Left renal pelvis (tissue), 4 donors: ENCODE data around the gene HMCN2. TPM values are rescaled to one million over a fixed set of nuclear protein-coding genes. Genes with fewer than 3 reads are reported as not detected.
A peak's percentile ranks its signal among the peaks of the same experiment; 100 is the strongest.
"Not testable (repeated sequence)": the region's sequence is repeated elsewhere in the genome, so short reads cannot be mapped to it uniquely, and the experiment has no call there.

Source experiments
- DNase-seq, 4 donors: peaks; one replicate each; pipeline ENCODE4 v3.0.0-alpha.2; 2013; ENCODE audit warnings: low read depth in 4 of 4, low spot score in 3 of 4
- polyA plus RNA-seq, 4 donors: library from polyadenylated mRNA; unstranded; fragments of 120-200 nt; gene quantifications; one replicate each; pipeline ENCODE4 v1.2.1, GENCODE V29; 2013; ENCODE audit not compliant: insufficient read length in 4 of 4

The HMCN2 gene
- polyA plus RNA-seq, 4 donors: 0.40 to 1.7 (median 1.1) TPM

GRCh38 chr9:130325921-130326320 is 60.4 kb downstream of the HMCN2 start:
- DNase-seq: no peak

- DNase-seq: no peak
Measured at GRCh38 chr9:130327070-130327780, 61.7 kb downstream of the HMCN2 start.

GRCh38 chr9:130327781-130328348 is 62.3 kb downstream of the HMCN2 start:
- DNase-seq: no peak

DNA sequence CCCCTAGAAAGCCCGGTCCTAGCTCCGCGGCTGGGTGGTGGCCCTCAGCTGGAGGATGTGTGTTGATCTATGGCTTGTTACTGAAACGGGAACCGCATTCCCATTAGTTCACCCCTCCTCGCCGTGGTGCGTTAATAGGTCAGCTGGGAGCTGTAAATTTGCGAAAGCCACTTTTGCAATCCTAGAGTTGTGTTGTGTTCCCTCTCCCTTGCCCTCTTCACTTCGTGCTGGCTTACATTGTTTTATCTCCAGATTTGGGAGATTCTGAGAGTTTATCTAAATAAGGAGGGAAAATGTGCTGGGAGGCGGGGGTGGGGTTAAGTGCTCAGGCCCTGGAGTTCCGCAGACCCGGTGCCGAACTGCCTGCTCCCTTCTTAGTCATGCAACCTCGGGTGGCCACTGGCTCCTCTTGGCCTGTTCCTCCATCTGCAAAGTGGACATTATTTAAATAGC is 62.8 kb downstream of the HMCN2 start:
- DNase-seq: no peak

DNA sequence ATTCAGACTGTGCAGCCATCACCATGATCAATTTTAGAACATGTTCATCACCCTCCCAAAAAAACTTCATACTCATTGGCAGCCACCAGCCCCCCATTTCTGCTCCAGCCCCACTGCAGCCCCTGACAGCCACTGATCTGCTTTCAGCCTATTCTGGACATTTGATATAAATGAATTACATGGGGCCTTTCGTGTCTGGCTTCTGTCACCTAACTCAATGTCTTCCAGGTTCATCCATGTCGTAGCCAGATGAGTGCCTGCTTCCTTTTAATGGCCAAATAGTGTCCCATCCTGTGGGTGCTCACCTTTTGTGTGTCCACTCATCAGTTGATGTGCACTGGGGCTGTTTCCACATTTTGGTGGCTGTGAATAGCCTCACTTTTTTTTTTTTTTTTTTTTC is 63.5 kb downstream of the HMCN2 start:
- no peak for DNase-seq

- DNase-seq: no peak
Measured at GRCh38 chr9:130330202-130330862, 64.8 kb downstream of the HMCN2 start.

GRCh38 chr9:130331061-130331460 is 65.5 kb downstream of the HMCN2 start:
- DNase-seq: no peak

- no peak for DNase-seq
Measured at GRCh38 chr9:130331573-130331972, 66.0 kb downstream of the HMCN2 start.

GRCh38 chr9:130332384-130332926 is 66.9 kb downstream of the HMCN2 start:
- DNase-seq: no peak

- DNase-seq: no peak
Measured at GRCh38 chr9:130333041-130333711, 67.6 kb downstream of the HMCN2 start.

- no peak for DNase-seq
Measured at GRCh38 chr9:130333712-130334062, 68.1 kb downstream of the HMCN2 start.

- DNase-seq: no peak
Measured at GRCh38 chr9:130334915-130335314, 69.4 kb downstream of the HMCN2 start.

DNA sequence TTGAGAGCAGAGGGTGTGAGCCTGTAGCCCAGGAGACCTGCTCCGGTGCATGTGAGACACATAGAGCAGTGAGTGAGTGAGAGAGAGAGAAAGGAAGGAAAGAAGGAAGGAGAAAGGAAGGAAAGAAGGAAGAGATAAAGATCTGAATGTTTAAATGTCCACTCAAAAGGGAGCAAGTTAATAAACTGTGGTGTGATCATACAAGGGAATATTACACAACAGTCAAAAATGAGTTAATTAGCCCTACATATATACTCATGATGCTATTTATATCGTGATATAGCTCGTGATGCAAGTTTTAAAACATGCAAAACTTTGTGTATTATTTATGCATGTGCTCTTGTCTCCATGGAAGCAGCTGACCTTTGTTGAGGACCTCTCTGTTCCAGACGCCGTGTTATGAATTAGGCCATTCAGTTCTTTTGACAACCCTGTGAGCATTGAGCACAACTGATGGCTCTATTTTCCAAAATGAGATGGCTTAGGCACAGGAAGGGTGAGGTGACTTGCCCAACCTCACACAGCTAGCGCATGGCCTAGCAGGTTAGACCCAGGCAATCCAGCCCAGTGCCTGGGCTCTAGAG is 70.6 kb downstream of the HMCN2 start:
- DNase-seq: no peak

DNA sequence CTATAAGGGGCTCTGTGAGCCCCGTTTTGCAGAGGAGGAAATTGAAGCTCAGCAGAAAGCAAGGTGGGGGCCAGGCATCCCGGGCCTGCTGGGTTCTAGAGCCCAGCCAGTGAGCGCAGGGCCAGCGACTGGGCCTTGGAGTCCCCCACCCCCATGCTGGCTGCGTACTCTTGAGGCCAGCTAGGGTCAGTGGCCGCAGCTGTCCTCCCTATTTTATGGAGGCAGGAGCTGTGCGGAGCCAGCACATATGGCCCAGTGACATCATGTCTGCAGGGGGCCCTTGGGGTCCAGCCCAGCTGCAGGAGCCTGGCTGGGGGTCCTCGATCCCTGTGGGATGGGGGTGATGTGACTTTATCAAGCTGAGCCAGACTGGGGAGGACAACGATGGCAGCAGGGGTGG is 71.3 kb downstream of the HMCN2 start:
- DNase-seq: peak in 1 of 4 donors; percentile 22

GRCh38 chr9:130337318-130337717 is 71.8 kb downstream of the HMCN2 start:
- no peak for DNase-seq

- DNase-seq: no peak
Measured at GRCh38 chr9:130337784-130338380, 72.3 kb downstream of the HMCN2 start.

DNA sequence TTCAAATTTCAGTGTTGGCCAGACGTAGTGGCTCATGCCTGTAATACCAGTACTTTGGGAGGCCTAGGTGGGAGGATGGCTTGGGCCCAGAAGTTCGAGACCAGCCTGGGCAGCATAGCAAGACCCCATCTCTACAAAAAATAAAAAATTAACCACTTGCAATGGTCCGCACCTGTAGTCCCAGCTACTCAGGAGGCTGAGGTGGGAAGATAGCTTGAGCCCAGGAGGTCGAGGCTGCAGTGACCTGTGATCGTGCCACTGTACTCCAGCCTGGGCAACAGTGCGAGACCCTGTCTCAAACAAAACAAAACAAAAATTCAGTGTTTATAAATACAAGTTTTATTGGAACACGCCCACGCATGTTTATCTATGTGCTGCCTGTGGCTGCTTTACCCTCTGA is 73.3 kb downstream of the HMCN2 start:
- not testable (repeated sequence) for DNase-seq

DNA sequence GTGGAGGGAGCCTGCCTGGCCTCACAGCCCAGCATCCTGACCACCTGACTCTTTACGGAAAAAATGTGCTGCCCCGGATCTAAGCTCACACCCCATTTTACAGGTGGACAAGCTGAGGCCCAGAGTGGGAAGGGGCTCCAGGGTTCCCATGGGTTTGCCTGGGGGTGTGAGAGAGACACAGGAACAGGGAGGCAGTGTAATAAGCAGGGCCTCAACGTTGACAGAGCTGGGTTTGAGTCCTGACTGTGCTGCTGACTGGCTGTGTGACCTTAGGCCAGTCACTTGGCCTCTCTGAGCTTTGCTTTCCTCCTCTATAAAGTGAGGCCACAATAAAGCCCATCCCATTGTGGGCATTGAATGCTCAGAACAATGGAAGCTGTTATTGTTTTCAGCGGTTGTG is 73.7 kb downstream of the HMCN2 start:
- no peak for DNase-seq

GRCh38 chr9:130340011-130340410 is 74.5 kb downstream of the HMCN2 start:
- no peak for DNase-seq

- DNase-seq: not testable (repeated sequence)
Measured at GRCh38 chr9:130340557-130340956, 75.0 kb downstream of the HMCN2 start.
